Common myeloid progenitor, CD34-positive (primary cell): Measurements from ENCODE around the gene CAPZA2.
"Not testable (repeated sequence)": the region's sequence is repeated elsewhere in the genome, so short reads cannot be mapped to it uniquely, and the experiment has no call there.

Experiments used
- CTCF ChIA-PET: fragments of 350-600 bp; sonication (Branson Sonifier 250); formaldehyde crosslinking; loops from one replicate; lab custom pipeline; 2021; ENCODE audit warnings: antibody characterized with exemption; lab: Charles Lee
- POLR2A ChIA-PET: fragments of 350-600 bp; sonication (Branson Sonifier 250); formaldehyde crosslinking; loops from one replicate; lab custom pipeline; 2021; ENCODE audit warnings: antibody characterized with exemption; lab: Charles Lee
- DNase-seq, 3 donors: peaks; one replicate each; pipeline versions ENCODE4 v3.0.0 to v3.0.0-alpha.2; 2013
- H3K27ac ChIP-seq, 2 experiments: 1 replicate in 1 of 2; 2 replicates in 1 of 2; pipeline ENCODE4 v1.7.0; 2013; ENCODE audit warnings: inconsistent platforms in 2 of 2, low read length in 2 of 2, mild to moderate bottlenecking in 2 of 2, low read depth in 1 of 2, moderate library complexity in 1 of 2; ENCODE audit not compliant: severe bottlenecking in 2 of 2, insufficient read depth in 1 of 2, poor library complexity in 1 of 2
- H3K27me3 ChIP-seq, 5 experiments: replicated peaks in 2 of 5; 1 replicate in 3 of 5; 2 replicates in 2 of 5; pipeline versions ENCODE4 v1.6.1 to v1.7.0; 2013; ENCODE audit warnings: low read length in 4 of 5, mild to moderate bottlenecking in 2 of 5, moderate library complexity in 2 of 5, inconsistent platforms in 1 of 5; ENCODE audit not compliant: insufficient read depth in 5 of 5, control insufficient read depth in 4 of 5
- H3K36me3 ChIP-seq, 4 experiments: 1 replicate in 2 of 4; 2 replicates in 2 of 4; pipeline versions ENCODE4 v1.6.1 to v1.7.0; 2013; ENCODE audit warnings: low read length in 3 of 4, control low read depth in 1 of 4, mild to moderate bottlenecking in 1 of 4; ENCODE audit not compliant: control insufficient read depth in 4 of 4, insufficient read depth in 4 of 4
- H3K4me1 ChIP-seq, 4 experiments: 1 replicate in 3 of 4; 2 replicates in 1 of 4; pipeline versions ENCODE4 v1.6.1 to v1.7.1; 2013; ENCODE audit warnings: low read length in 3 of 4, mild to moderate bottlenecking in 3 of 4, control low read depth in 1 of 4, inconsistent platforms in 1 of 4, moderate library complexity in 1 of 4; ENCODE audit not compliant: control insufficient read depth in 4 of 4, insufficient read depth in 4 of 4; ENCODE audit errors: control extremely low read depth in 1 of 4
- H3K4me3 ChIP-seq, 7 experiments: 1 replicate in 4 of 7; 2 replicates in 3 of 7; pipeline versions ENCODE4 v1.5.1 to v1.7.0; 2013; ENCODE audit warnings: mild to moderate bottlenecking in 7 of 7, low read length in 6 of 7, moderate library complexity in 6 of 7, inconsistent platforms in 2 of 7, low read depth in 2 of 7, control low read depth in 1 of 7; ENCODE audit not compliant: insufficient read depth in 4 of 7, control insufficient read depth in 1 of 7; ENCODE audit errors: extremely low read depth in 1 of 7
- H3K9me3 ChIP-seq, 5 experiments: 1 replicate in 4 of 5; 2 replicates in 1 of 5; pipeline versions ENCODE4 v1.6.1 to v1.7.1; 2013; ENCODE audit warnings: low read length in 4 of 5, mild to moderate bottlenecking in 2 of 5, inconsistent platforms in 1 of 5, low read depth in 1 of 5, moderate library complexity in 1 of 5; ENCODE audit not compliant: control insufficient read depth in 4 of 5, insufficient read depth in 2 of 5; ENCODE audit errors: control extremely low read depth in 1 of 5
- WGBS: methylation state at CpG from one replicate; pipeline ENCODE4 v1.1.5; 2013; ENCODE audit not compliant: insufficient coverage; 5-methylcytosine and 5-hydroxymethylcytosine counted together

CAPZA2 gene

DNA sequence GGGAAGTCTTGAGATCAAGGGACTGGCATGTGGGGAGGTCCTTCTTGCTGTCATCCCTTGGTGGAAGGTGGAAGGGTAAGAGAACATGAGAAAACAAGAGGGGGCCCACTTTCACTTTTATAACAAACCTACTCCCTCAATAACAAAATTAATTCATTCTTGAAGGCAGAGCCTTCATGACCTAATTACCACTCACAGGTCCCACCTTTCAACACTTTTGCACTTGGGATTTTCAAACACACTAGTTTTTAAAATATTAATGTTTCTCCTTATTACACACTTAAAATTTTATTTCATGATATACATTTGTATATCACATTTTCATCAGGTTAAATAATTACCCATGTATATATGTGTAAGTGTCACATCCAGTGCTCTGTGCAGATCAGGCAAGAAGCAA lies 93.0 kb downstream of the CAPZA2 start:
- H3K27me3 ChIP-seq, result no peaks in the 10 kb centered on the region
- no peaks in the 10 kb centered on the region for H3K9me3 ChIP-seq
- no peaks in the 10 kb centered on the region for H3K36me3 ChIP-seq
- peak overlapping the region in 1 of 2 experiments; percentile 94 for H3K27ac ChIP-seq
- H3K4me1 ChIP-seq, result peaks cover 0 to 49% (median 34%) of the 10 kb centered on the region in 4 experiments
- DNase-seq, result no peak
- POLR2A ChIA-PET, result no interaction called here
- CTCF ChIA-PET, result no interaction called here
- peak overlapping the region in 4 of 7 experiments; percentile 6 to 84 (median 60) for H3K4me3 ChIP-seq

DNA sequence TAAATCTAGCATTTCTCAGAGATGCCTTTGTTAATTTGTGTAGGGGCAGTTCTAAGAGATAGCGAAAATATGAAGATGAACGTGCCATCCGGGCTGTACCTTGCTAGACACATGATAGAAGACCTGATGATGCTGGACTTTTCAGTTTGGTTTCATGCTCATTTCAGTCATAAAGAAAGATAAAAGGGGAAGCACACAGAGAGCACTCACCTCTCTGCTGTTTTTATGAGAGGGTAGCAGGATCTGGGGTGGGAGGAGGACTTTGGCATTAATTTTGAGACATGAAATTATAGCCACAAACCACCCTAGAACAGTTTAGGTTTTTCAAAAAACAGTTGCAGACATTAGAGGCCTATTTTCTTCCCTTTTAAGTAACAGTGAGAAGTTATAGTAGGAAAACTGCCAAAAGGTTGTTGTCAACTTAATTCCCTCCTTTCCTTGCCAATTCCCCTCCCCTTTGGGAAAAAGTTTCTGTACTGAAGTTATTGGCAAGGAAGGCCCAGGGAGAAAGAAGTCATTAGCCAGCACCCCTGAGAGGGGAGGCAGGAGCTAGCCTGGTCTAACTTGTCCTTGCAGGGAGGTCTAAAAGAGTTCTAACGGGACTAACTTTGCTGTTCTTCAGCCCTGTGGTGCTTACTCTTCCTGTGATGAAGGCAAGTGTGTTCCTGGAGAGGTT lies 93.6 kb downstream of the CAPZA2 start:
- CTCF ChIA-PET, result interaction anchor here (0.8 to 1.5 kb wide), 4 partner anchors 17 to 204 kb away, joined by 3 read pairs; no protein-coding TSS in a partner anchor
- peak overlapping the region; percentile 26 to 94 for H3K27ac ChIP-seq

DNA sequence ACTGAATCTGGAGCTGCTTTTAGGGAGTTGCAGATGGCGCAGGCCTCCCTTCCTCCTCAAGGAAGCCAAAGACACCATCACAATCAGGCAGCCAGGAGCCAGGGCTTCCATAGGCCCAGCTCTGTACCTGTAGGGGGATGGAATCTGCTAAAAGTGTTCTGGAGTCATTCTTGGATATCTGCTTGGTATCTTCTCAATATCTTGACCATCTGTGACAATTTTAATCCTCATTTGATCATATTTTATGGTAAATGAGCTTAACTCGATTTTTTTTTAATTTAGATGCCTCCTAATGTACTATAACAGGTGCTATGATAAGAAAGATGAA lies 94.1 kb downstream of the CAPZA2 start:
- POLR2A ChIA-PET, result interaction anchor here (0.6 kb wide), 1 partner anchor 49 kb away, joined by 3 read pairs; no protein-coding TSS in a partner anchor
- no peaks in the 10 kb centered on the region for H3K27me3 ChIP-seq

More for the DNA sequence above, 93.6 kb downstream of the CAPZA2 start:
- H3K9me3 ChIP-seq, result no peaks in the 10 kb centered on the region
- H3K4me3 ChIP-seq, result peak overlapping the region in 1 of 7 experiments; percentile 50
- H3K4me1 ChIP-seq, result peaks cover 0 to 45% (median 31%) of the 10 kb centered on the region in 4 experiments
- 61% methylated on average over 4 of the region's 4 CpGs for WGBS
- H3K36me3 ChIP-seq, result no peaks in the 10 kb centered on the region
- H3K27me3 ChIP-seq, result no peaks in the 10 kb centered on the region
- peak in 2 of 3 donors; percentile 42 to 55 for DNase-seq
- POLR2A ChIA-PET, result no interaction called here

DNA sequence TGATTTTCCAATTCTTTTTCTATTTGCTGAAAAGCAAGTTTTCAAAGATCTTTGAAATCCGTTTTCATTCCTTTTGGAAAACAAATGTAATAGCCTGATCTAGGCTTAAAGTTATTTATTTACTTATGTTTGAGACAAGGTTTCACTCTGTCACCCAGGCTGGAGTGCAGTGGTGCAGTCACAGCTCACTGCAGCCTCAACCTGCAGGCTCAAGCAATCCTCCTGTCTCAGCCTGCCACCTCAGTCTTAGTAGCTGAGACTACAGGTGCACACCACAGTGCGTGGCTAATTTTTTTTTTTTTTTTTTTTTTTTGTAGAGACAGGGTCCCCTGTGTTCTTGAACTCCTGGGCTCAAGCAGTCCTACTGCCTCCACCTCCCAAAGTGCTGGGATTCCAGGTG lies 95.5 kb downstream of the CAPZA2 start:
- ChIA-PET CTCF (no interaction called here), POLR2A (no interaction called here)
- no peak overlapping the region for H3K27ac ChIP-seq

More for the DNA sequence above, 94.1 kb downstream of the CAPZA2 start:
- H3K4me1 ChIP-seq, result peaks cover 0 to 41% (median 28%) of the 10 kb centered on the region in 4 experiments
- peak overlapping the region in 1 of 7 experiments; percentile 50 for H3K4me3 ChIP-seq
- no peaks in the 10 kb centered on the region for H3K9me3 ChIP-seq
- H3K27ac ChIP-seq, result peak overlapping the region in 1 of 2 experiments; percentile 94
- DNase-seq, result no peak
- no peaks in the 10 kb centered on the region for H3K36me3 ChIP-seq
- WGBS, result no CpG with 5 or more reads among the region's 2 CpGs
- CTCF ChIA-PET, result interaction anchor here (0.8 to 1.5 kb wide), 6 partner anchors 16 to 204 kb away, joined by 3 read pairs; no protein-coding TSS in a partner anchor

DNA sequence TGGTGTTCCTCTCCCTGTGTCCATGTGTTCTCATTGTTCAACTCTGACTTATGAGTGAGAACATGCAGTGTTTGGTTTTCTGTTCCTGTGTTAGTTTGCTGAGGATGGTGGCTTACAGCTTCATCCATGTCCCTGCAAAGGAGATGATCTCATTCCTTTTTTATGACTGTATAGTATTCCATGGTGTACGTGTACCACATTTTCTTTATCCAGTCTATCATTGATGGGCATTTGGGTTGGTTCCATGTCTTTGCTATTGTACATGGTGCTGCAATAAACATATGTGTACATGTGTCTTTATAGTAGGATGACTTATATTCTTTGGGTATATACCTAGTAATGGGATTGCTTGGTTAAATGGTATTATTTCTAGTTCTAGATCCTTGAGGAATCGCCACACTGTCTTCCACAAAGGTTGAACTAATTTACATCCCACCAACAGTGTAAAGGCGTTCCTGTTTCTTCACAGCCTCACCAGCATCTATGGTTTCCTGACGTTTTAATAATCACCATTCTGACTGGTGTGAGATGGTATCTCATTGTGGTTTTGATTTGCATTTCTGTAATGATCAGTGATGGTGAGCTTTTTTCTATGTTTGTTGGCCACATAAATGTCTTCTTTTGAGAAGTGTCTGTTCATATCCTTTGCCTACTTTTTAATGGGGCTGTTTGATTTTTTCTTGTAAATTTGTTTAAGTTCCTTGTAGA lies 99.7 kb downstream of the CAPZA2 start:
- CTCF ChIA-PET, result interaction anchor here (0.6 to 0.7 kb wide), 2 partner anchors 10 to 130 kb away, joined by 3 read pairs; no protein-coding TSS in a partner anchor

More for the DNA sequence above, 95.5 kb downstream of the CAPZA2 start:
- no peaks in the 10 kb centered on the region for H3K27me3 ChIP-seq
- H3K4me3 ChIP-seq, result no peak overlapping the region
- WGBS, result 100% methylated on average over 1 of the region's 2 CpGs
- DNase-seq, result no peak
- no peaks in the 10 kb centered on the region for H3K9me3 ChIP-seq
- H3K4me1 ChIP-seq, result peaks cover 0 to 29% (median 23%) of the 10 kb centered on the region in 4 experiments
- H3K36me3 ChIP-seq, result no peaks in the 10 kb centered on the region

DNA sequence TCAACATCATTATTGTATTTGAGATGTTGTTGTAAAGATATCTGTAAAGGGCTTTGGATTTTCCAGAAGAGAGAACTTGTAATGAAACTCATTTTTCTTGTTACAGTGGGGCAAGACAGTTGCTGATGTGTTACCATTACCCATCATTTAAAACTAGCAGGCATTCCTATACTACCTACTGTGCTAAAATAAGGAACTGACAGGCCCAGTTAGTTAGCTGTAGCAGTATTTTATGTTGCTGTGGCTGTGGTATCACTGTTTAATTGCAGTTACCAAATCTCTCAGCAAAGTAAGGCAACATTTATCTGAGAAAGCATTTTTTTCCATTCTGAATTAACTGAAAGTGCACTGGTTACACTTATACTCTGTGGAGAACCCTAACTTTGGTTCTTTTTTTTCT lies 100.8 kb downstream of the CAPZA2 start:
- Histone ChIP-seq H3K4me1 (peaks cover 0 to 7% (median 4%) of the 10 kb centered on the region in 4 experiments), H3K27ac (no peak overlapping the region), H3K36me3 (no peaks in the 10 kb centered on the region), H3K9me3 (no peaks in the 10 kb centered on the region), H3K4me3 (no peak overlapping the region), H3K27me3 (no peaks in the 10 kb centered on the region)
- peak in 1 of 3 donors; percentile 46 for DNase-seq
- CTCF ChIA-PET, result interaction anchor here (0.9 kb wide), 1 partner anchor 22 kb away, joined by 3 read pairs; no protein-coding TSS in a partner anchor
- POLR2A ChIA-PET, result no interaction called here

More for the DNA sequence above, 99.7 kb downstream of the CAPZA2 start:
- H3K27me3 ChIP-seq, H3K9me3 ChIP-seq, H3K27ac ChIP-seq, H3K36me3 ChIP-seq, H3K4me1 ChIP-seq, POLR2A ChIA-PET, H3K4me3 ChIP-seq: not testable (repeated sequence)
- DNase-seq, result peak in 1 of 3 donors; percentile 49
- no CpG with 5 or more reads among the region's 4 CpGs for WGBS

DNA sequence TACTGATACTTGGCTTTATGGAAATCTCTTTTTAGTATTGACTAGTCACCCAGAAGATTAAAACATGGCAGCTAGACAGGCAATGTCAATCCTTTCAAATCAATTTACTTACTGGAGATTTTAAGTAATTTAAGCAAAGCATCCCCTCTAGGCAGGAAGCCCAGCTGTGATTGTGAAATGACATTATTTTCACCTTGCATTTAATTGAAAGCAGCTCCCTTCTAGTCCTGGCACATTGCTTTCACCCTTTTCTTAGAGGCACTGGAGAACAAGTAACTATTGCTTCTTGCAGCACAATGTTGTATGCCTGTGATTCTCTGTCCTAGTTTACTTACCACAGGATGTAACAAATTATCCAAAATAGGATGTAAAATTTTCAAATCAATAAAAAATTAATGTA lies 104.2 kb downstream of the CAPZA2 start:
- CTCF ChIA-PET, result no interaction called here
- Histone ChIP-seq H3K9me3 (no peaks in the 10 kb centered on the region), H3K27ac (no peak overlapping the region), H3K4me3 (no peak overlapping the region), H3K4me1 (peaks cover 0 to 23% (median 14%) of the 10 kb centered on the region in 4 experiments), H3K36me3 (no peaks in the 10 kb centered on the region), H3K27me3 (no peaks in the 10 kb centered on the region)
- POLR2A ChIA-PET, result no interaction called here
- no peak for DNase-seq
